Measurements from ENCODE around the gene BICD2. TPM values are rescaled to one million over a fixed set of nuclear protein-coding genes. Genes with fewer than 3 reads are reported as not detected.

BICD2 gene
- total RNA-seq, 1 donor from 2014 or later: 70.7 TPM

GRCh38 chr9:92714787-92715487, 49.7 kb downstream of the BICD2 start:
- no peak for DNase-seq (ENCODE audit: low read depth)

DNA sequence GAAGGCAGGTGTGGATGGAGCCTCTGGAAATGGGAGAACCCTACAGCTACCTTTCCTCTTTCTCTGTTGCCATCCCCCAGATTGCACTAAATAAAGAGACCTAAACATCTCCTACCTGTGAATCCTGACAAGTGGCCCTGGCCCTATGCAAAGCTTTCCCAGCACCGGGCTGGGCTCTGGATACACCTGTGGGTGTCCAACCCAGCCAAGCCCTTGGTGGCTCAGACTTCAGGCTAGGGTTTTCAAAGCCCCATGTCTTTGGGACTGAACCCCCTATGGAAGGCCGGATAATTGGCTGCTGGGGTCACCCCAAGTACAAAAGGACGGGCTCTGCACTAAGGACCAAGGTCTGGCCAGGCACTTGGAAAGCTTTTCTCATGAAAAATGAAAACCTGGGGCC, 50.6 kb downstream of the BICD2 start:
- DNase-seq (ENCODE audit: low read depth): no peak

DNA sequence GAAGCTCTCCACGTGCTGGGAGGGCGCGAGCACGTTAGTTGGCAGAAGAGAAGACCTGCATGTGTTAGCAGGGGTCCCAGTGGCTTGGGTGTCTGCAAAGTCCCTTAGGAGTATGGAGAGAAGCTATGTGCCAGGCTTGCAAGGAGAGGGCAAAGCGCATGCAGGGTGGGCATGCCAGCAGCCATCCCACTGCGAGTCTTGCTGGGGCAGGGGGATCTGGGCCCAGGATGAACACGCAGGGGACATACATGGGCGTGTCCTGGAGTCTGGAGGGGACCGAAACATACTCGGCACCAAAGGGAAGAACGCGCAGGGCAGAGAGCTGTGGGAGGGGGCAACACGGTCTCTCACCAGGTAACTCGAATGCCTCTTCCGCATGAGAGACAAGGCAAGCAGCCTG, 51.1 kb downstream of the BICD2 start:
- DNase-seq (ENCODE audit: low read depth): no peak

- no peak for DNase-seq (ENCODE audit: low read depth)
These were observed 51.9 kb downstream of the BICD2 start for GRCh38 chr9:92712767-92713166.

DNA sequence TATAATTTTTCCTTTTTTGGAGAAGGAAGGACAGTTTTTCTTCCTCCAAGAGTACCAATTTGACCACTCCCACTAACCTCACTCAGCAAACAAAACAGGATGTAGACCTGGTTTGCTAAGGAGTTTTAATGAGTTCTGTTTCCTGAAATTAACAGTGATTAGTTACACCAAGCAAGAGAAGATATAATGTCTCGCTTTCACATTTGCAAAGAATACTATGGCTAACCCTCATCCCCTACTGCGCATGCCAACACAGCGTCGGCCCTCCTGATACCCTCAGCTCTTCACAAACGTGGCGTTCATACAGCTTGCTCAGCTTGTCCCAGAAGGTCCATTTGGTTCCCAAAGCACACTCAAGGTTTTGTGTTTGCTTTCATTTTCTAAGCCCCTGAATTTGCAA, 52.8 kb downstream of the BICD2 start:
- no peak for DNase-seq (ENCODE audit: low read depth)

- DNase-seq (ENCODE audit: low read depth): no peak
These were observed 53.5 kb downstream of the BICD2 start for GRCh38 chr9:92711146-92711545.

DNA sequence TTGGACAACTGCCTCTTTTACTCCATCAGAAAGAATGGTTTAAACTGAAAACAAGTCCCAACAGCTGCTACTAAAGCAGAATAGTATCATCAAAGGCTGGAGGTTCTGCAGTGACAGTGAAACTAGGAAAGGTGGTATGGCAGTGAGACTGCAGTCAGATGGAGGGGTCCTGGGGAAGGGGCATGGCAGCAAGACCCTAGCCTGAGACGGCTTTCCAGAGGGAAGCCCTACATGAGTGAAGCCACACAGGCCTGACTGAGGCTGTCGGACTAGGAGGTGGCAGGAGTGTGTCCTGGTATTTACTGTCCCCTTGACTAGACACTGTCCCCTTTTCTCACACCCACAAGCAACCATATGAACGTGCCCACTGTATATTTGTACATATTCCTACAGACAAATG, 54.3 kb downstream of the BICD2 start:
- no peak for DNase-seq (ENCODE audit: low read depth)

- no peak for DNase-seq (ENCODE audit: low read depth)
These were observed 54.7 kb downstream of the BICD2 start for GRCh38 chr9:92709954-92710353.

DNA sequence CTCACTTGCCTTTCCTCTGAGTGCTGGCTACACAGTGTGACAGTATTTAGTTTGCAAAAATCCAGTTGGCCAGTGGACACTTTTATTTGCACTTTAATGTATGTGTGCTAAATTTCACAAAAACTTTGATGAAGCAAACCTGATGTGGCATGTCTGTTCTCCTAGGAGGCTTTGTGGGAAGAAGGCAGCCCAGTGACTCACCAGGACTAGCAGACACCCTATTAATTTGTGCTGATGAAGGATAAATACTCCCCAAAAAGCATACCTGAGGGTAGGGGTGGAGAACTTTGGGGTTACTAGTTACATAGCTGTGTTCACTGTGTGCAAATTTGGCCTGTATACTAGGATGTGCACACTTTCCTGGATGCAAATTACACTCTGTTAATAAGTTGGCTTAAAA, 55.4 kb downstream of the BICD2 start:
- DNase-seq (ENCODE audit: low read depth): no peak

- peak; percentile 40 for DNase-seq (ENCODE audit: low read depth)
These were observed 57.1 kb downstream of the BICD2 start for GRCh38 chr9:92707530-92707929.

DNA sequence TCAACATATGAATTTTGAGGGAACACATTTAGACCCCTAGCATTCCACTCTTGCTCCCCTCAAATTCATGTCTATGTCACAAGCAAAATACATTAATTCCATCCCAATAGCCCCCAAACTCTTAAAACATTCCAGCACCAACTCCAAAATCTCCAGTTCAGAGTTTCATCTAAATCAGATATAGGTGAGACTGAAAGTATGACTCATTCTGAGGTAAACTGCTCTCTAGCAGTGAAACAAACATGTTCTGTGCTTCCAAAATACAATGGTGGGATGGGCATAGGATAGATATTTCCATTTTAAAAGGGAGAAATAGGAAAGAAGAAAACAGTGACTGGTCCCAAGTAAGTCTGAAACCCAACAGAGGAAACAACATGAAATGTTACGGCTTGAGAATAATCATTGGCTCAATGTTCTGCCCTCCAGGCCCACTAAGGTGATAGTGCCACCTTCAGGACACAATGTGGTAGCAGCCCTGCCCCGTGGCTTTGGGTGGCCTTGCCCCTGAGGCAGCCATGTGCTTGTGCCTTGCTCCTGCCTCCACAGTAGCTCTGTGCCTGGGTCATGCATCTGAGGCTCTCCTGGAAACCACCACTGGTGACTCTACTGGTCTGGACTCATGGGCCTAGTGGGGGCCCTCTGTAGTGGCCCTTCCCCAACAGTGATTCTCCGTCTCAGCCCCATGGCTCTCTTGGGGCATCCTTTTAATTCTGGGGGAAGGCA, 58.3 kb downstream of the BICD2 start:
- DNase-seq (ENCODE audit: low read depth): peak; percentile 22

- no peak for DNase-seq (ENCODE audit: low read depth)
These were observed 60.1 kb downstream of the BICD2 start for GRCh38 chr9:92704528-92704927.

DNA sequence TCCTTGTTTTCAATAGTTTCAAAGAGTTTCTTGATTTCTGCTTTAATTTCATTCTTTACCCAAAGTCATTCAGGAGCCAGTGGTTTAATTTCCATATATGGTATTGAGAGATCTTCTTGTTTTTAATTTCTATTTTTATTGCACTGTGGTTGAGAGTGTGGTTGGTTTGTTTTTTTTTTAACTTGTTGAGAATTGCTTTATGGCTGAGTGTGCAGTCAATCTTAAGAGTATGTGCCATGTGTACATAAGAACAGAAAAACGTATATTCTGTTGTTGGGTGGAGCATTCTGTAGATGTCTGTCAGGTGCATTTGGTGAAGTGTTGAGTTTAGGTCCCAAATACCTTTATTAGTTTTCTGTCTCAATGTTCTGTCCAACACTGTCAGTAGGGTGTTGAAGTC, 68.0 kb downstream of the BICD2 start:
- no peak for DNase-seq (ENCODE audit: low read depth)

GRCh38 chr9:92686954-92687353, 77.7 kb downstream of the BICD2 start:
- DNase-seq (ENCODE audit: low read depth): no peak

DNA sequence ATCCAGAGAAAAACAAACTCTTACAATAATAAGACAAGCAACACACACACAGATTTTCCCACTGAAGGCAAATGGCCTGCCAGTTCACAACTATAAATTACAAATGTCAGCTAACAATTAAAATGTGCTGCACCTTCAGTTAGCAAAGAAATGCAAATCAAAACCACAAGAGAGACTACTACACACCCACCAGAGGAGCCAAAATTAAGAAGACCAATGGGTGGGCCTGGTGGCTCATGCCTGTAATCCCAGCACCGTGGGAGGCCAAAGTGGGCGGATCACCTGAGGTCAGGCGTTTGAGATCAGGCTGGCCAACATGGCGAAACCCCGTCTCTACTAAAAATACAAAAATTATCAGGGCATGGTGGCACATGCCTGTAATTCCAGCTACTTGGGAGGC, 79.6 kb downstream of the BICD2 start:
- no peak for DNase-seq (ENCODE audit: low read depth)

- no peak for DNase-seq (ENCODE audit: low read depth)
These were observed 82.4 kb downstream of the BICD2 start for GRCh38 chr9:92682269-92682668.

GRCh38 chr9:92680166-92681119, 84.2 kb downstream of the BICD2 start:
- DNase-seq (ENCODE audit: low read depth): no peak

DNA sequence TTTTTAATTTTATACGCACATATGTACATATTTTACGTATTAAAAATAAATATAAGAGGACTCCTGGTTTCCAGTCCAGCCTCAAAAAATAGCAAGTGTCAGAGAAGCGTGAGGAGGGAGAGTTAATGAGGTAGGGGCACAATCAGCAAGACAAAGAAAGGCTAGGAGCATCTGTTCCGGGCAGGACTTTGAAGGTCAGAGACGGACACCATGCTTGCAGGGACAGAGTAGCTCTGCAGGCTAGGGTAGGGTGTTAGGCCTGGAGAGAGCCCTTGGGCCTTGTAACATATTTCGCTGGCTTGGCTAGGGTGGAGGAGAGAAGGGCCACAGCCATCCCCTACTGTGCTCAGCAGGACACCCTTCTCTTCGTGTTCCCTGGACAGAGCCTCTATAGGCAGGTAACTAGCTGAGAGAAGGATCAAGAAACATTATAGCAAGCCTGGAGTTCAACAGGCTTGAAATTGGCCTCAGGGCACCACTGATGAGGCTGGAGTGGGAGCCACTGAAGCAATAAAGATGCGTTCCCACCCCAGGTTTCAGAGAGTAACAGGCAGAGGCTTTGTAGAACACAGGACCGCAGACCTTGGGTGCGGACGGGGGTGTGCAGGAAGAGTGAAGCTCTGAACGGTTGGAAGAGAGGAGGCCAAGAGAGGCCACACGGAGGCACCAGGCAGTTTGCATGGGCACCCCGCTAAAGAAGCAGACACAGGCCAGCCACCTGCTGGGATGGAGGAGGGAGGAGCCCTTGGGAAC, 85.0 kb downstream of the BICD2 start:
- no peak for DNase-seq (ENCODE audit: low read depth)

GRCh38 chr9:92671323-92671722, 93.3 kb downstream of the BICD2 start:
- peak; percentile 37 for DNase-seq (ENCODE audit: low read depth)

GRCh38 chr9:92669890-92670708, 94.5 kb downstream of the BICD2 start, which contains the start of gene IPPK:
Gene IPPK, minus strand, starts transcription at chr9:92670131. Its CDS starts 143 bp downstream, at chr9:92669988.
- peak; percentile 96 for DNase-seq (ENCODE audit: low read depth)

DNA sequence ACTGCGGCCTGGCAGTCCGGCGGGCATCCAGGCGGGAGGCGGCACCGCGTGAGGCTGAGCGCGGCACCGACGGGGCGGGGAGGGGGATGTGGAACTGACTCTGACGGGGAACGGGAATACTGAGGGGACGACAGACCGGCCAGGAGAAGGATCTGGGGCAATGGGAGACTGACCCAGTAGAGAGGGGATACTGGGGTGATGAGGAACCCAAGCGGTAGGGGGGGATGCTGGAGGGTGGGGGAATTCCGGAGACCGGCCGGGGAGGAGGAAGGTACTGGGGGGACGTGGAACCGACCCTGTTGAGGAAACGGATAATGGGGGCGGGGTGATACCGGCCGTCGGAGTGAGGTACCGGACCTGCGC, 95.1 kb downstream of the BICD2 start:
- no peak for DNase-seq (ENCODE audit: low read depth)
